Stimulated activated CD4-positive, alpha-beta T cell treated with anti-CD3 and anti-CD28 coated beads, Interleukin-15, amount 100 ng/mL, for 24 hours (primary cell): ENCODE data around the gene KLHL33.

Source experiments
- DNase-seq: peaks from one replicate; pipeline ENCODE4 v3.0.0-alpha.2; 2020

Gene KLHL33

GRCh38 chr14:20412876-20413743 is 22.9 kb downstream of the KLHL33 start, which contains the start of gene TEP1:
Gene TEP1, minus strand, starts transcription at chr14:20413501. Its CDS starts 5,062 bp downstream, at chr14:20408439.
- DNase-seq = peak; percentile 89

DNA sequence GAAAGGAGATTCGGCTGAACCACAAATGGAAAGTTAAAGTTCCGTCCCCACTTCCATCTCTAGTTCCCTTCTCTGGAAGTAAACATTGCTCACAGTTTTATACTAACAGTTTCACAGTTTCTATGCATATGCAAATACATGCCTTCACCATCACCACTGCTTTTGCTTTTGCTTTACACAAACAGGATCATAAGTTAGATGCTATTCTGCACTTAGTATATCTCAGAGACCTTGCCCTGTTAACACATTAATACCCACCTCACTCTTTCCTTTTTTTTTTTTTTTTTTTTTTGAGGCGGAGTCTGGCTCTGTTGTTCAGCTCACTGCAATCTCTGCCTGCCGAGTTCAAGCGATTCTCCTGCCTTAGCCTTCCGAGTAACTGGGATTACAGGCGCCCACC is 23.6 kb downstream of the KLHL33 start:
- no peak for DNase-seq

- DNase-seq = no peak
Measured at GRCh38 chr14:20409226-20409625, 26.7 kb downstream of the KLHL33 start.

GRCh38 chr14:20403521-20403920 is 32.4 kb downstream of the KLHL33 start:
- DNase-seq = no peak

- DNase-seq = peak; percentile 12
Measured at GRCh38 chr14:20400965-20401593, 34.9 kb downstream of the KLHL33 start.

- no peak for DNase-seq
Measured at GRCh38 chr14:20400589-20400964, 35.4 kb downstream of the KLHL33 start.

- DNase-seq = no peak
Measured at GRCh38 chr14:20397511-20397910, 38.5 kb downstream of the KLHL33 start.

DNA sequence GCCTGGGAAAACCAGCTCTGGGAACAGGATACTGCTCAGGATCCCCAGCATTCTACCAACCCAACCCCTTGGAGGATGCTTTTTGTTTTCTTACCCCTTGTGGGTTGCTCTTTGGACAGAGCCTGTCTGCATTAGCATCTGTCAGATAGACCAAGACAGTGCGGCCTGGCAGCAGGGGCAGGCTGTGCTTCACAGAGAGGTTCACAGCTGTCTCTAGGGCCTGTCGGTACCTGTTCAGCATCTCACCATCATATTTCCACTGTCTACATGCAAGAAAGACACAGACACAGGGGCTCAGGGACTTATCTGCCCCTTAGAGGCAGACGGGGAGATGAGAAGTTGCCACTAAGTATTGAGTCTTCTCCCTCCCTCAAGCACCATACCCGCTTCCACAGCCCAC is 44.5 kb downstream of the KLHL33 start:
- DNase-seq = no peak

DNA sequence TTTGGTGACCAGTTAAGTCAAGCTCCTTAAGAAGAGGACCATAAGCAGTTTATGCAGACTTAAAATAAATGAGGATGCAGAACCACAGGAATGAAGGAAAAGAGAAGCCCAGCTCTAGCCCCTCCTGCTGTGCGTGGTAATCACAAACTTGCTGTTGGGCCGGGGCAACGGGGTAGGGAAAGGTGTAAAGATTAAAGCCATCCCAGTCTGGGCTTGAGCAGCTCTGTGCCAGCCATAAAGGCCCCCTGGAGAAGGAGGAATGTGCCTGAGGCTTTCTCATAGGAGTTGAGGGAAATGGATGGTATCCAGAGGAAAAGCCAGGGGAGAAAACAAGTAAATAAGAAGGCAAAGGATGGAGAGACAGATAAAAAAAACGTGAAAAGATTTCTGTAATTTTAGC is 47.8 kb downstream of the KLHL33 start:
- no peak for DNase-seq

- no peak for DNase-seq
Measured at GRCh38 chr14:20387576-20387975, 48.4 kb downstream of the KLHL33 start.

DNA sequence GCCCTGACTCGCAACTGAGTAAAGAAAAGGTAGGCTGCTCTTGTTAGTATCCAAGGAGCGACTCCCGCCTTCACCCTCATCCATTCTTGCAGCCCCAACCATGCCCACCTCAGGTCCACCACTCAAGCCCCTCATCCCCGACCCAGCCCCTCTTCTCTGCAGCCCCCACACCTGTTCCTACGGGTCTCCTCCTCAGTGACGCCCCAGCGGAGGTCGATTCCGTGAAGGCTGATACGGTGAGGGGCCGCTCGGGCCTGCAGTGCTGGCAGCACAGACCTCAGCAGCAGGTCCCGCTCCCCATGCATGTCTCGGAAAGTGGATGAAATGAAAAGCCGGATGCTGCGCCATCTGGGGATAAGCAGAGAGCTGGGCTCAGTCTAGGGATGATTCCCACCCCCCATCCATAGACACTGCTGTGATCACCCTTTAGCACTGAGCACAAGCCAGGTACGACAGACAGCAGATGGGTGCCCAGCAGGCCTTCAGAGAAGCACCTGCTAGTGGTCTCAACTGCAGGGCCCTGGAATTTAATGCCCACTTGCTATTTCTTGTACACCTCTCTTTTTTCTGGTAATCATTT is 49.6 kb downstream of the KLHL33 start:
- DNase-seq = no peak

GRCh38 chr14:20384886-20385285 is 51.1 kb downstream of the KLHL33 start:
- DNase-seq = no peak

GRCh38 chr14:20384321-20384720 is 51.6 kb downstream of the KLHL33 start:
- DNase-seq = no peak

- DNase-seq = no peak
Measured at GRCh38 chr14:20383636-20384035, 52.3 kb downstream of the KLHL33 start.

GRCh38 chr14:20383032-20383431 is 52.9 kb downstream of the KLHL33 start:
- no peak for DNase-seq

DNA sequence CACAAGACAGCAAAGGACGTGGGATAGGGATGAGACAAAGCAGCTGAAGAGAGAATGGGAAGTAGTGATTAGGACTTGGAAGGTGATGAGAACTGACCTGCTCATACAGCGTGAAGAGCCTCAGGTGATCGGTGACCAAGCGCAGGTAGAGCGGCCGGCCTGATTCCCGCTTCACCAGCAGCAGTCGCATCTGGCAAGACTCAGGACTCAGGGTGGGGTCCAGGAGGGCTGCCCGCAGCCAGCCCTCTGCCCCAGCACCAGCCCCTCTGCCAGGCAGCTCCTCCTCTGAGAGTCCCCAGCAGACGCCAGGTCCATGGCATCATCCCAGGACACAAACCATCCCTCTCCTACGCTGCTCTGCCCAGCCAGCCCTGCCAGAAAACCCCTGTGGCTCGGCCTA is 53.4 kb downstream of the KLHL33 start:
- no peak for DNase-seq

DNA sequence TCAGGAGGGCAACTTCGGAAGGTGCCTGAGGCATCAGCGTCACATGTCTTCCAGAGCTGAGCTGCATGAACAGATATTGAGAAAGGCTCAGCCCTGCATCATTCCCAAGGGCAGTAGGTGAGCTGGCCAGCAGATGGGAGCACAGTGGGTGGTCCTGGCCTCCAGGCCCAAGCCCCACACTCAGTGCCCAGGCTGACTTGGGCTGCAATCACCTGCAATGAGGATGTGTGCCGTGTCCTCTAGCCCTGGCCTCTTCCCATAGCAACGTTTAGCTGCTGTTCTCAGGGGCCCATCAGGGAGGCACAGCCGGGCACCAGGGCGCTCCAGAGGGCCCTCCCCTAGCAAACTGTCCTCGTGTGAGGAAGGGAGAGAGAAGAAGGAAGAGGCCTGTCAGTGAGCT is 54.6 kb downstream of the KLHL33 start:
- DNase-seq = no peak

DNA sequence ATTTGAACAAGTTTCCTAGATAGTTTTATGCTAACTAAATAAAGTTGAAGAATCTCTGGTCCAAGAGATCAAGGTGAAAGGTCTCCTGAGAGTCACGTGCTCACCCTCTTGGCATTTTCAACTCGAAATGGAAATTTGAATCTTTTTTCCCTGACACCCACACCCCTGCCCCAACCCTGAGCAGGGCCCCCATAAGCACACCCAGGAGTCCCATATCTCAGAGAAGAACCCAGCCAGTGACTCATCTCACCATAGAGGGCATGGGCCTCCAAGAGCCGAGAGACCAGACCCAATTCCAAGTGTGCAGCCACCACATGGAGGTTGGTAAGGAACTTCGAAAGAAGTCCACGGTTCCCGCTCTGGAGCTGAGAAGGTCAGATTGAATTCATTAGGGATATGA is 55.3 kb downstream of the KLHL33 start:
- no peak for DNase-seq

- no peak for DNase-seq
Measured at GRCh38 chr14:20379743-20380142, 56.2 kb downstream of the KLHL33 start.

- DNase-seq = no peak
Measured at GRCh38 chr14:20377171-20377570, 58.8 kb downstream of the KLHL33 start.

GRCh38 chr14:20376071-20376588 is 59.8 kb downstream of the KLHL33 start:
- DNase-seq = no peak
